H1 (cell line): ENCODE results near the gene SCNN1B. TPM values are rescaled to one million over a fixed set of nuclear protein-coding genes. Genes with fewer than 3 reads are reported as not detected.

Experiments used
- CREB1 ChIP-seq: IDR thresholded peaks from 2 replicates; pipeline ENCODE4 v1.6.1; 2012; ENCODE audit warnings: inconsistent platforms
- HDAC2 ChIP-seq, 2 experiments: fragments of 300-600 bp in 1 of 2; sonication (generic) in 1 of 2; IDR thresholded peaks; 2 replicates each; pipeline ENCODE4 v1.6.1; 2011 to 2012; ENCODE audit warnings: low read depth in 2 of 2, low read length in 2 of 2, mild to moderate bottlenecking in 2 of 2, moderate library complexity in 2 of 2, borderline replicate concordance in 1 of 2, inconsistent platforms in 1 of 2
- SIRT6 ChIP-seq: IDR thresholded peaks from one replicate; pipeline ENCODE4 v1.7.1; 2012; ENCODE audit warnings: low read length, inconsistent platforms
- TBP ChIP-seq: IDR thresholded peaks from 2 replicates; pipeline ENCODE4 v1.6.1; 2011; ENCODE audit warnings: low read depth, low read length, improper control_type of control experiment
- polyA plus RNA-seq, 7 experiments: library from polyadenylated mRNA; depleted of rRNA in 3 of 7; stranded (reverse) in 5 of 7; unstranded in 2 of 7; fragments of >200 nt in 5 of 7; fragments of 200-250 nt in 2 of 7; gene quantifications; 1 replicate in 5 of 7; 2 replicates in 1 of 7; 4 replicates in 1 of 7; pipeline versions ENCODE4 v1.2.1 to v1.2.3, GENCODE V29; 2011 to 2013; ENCODE audit warnings: missing spikeins in 2 of 7, mixed read lengths in 2 of 7
- total RNA-seq: library from RNA; stranded (reverse); fragmentation: NEBNext Ultra II Directional; extraction: Animal tissue kit (Norgen Biotek cat#: 25700); gene quantifications from 2 replicates; pipeline ENCODE4 v1.2.1, GENCODE V29; 2021
- TF ChIP-seq, protein P1 (sequence below): fragments of 300-600 bp; sonication (generic); IDR thresholded peaks from 2 replicates; pipeline ENCODE4 v1.7.1; 2012; ENCODE audit warnings: low read length, moderate library complexity, mild to moderate bottlenecking, inconsistent platforms; ENCODE audit not compliant: insufficient replicate concordance
- TF ChIP-seq, protein P2 (sequence below): IDR thresholded peaks from 2 replicates; pipeline ENCODE4 v1.6.1; 2012; ENCODE audit warnings: inconsistent platforms

SCNN1B gene
- total and polyA plus RNA-seq, 2 of the 8 experiments (the other 6 are each of a cell fraction or from before 2014, with no cell fraction given) = 0.20 to 0.95 TPM

DNA sequence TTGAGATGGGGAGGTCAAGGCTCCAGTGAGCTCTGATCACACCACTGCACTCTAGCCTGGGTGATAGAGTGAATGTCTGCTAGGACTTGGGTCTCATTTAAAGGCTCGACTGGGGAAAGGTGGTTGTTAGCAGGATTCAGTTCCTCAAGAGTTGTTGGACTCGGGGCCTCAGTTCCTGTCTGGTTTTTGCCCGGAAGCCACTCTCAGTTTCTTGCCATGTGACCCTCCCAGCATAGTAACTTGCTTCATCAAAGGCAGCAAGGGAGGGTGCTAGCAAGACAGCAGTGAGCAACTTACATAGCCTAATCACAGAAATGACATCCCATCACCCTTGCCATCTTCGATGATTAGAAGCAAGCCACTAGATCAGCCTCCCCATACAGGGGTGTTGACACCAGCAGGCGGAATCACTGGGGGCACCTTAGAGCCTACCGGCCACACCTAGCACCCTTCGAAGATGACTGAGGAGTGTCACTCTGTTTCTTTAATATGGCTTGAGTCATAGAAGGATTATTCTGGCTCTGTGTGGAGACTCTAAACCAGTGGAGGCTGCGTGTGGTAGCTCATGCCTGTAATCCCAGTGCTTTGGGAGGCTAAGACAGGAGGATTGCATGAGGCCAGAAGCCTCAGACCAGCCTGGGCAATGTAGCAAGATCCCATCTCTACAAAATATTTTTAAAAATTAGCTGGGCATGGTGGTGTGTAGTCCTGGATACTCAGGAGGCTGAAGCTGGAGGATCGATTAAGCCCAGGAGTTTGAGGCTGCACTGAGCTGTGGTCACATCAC, 13.2 kb upstream of the SCNN1B start (continued):
- TF ChIP-seq, protein P1, sequence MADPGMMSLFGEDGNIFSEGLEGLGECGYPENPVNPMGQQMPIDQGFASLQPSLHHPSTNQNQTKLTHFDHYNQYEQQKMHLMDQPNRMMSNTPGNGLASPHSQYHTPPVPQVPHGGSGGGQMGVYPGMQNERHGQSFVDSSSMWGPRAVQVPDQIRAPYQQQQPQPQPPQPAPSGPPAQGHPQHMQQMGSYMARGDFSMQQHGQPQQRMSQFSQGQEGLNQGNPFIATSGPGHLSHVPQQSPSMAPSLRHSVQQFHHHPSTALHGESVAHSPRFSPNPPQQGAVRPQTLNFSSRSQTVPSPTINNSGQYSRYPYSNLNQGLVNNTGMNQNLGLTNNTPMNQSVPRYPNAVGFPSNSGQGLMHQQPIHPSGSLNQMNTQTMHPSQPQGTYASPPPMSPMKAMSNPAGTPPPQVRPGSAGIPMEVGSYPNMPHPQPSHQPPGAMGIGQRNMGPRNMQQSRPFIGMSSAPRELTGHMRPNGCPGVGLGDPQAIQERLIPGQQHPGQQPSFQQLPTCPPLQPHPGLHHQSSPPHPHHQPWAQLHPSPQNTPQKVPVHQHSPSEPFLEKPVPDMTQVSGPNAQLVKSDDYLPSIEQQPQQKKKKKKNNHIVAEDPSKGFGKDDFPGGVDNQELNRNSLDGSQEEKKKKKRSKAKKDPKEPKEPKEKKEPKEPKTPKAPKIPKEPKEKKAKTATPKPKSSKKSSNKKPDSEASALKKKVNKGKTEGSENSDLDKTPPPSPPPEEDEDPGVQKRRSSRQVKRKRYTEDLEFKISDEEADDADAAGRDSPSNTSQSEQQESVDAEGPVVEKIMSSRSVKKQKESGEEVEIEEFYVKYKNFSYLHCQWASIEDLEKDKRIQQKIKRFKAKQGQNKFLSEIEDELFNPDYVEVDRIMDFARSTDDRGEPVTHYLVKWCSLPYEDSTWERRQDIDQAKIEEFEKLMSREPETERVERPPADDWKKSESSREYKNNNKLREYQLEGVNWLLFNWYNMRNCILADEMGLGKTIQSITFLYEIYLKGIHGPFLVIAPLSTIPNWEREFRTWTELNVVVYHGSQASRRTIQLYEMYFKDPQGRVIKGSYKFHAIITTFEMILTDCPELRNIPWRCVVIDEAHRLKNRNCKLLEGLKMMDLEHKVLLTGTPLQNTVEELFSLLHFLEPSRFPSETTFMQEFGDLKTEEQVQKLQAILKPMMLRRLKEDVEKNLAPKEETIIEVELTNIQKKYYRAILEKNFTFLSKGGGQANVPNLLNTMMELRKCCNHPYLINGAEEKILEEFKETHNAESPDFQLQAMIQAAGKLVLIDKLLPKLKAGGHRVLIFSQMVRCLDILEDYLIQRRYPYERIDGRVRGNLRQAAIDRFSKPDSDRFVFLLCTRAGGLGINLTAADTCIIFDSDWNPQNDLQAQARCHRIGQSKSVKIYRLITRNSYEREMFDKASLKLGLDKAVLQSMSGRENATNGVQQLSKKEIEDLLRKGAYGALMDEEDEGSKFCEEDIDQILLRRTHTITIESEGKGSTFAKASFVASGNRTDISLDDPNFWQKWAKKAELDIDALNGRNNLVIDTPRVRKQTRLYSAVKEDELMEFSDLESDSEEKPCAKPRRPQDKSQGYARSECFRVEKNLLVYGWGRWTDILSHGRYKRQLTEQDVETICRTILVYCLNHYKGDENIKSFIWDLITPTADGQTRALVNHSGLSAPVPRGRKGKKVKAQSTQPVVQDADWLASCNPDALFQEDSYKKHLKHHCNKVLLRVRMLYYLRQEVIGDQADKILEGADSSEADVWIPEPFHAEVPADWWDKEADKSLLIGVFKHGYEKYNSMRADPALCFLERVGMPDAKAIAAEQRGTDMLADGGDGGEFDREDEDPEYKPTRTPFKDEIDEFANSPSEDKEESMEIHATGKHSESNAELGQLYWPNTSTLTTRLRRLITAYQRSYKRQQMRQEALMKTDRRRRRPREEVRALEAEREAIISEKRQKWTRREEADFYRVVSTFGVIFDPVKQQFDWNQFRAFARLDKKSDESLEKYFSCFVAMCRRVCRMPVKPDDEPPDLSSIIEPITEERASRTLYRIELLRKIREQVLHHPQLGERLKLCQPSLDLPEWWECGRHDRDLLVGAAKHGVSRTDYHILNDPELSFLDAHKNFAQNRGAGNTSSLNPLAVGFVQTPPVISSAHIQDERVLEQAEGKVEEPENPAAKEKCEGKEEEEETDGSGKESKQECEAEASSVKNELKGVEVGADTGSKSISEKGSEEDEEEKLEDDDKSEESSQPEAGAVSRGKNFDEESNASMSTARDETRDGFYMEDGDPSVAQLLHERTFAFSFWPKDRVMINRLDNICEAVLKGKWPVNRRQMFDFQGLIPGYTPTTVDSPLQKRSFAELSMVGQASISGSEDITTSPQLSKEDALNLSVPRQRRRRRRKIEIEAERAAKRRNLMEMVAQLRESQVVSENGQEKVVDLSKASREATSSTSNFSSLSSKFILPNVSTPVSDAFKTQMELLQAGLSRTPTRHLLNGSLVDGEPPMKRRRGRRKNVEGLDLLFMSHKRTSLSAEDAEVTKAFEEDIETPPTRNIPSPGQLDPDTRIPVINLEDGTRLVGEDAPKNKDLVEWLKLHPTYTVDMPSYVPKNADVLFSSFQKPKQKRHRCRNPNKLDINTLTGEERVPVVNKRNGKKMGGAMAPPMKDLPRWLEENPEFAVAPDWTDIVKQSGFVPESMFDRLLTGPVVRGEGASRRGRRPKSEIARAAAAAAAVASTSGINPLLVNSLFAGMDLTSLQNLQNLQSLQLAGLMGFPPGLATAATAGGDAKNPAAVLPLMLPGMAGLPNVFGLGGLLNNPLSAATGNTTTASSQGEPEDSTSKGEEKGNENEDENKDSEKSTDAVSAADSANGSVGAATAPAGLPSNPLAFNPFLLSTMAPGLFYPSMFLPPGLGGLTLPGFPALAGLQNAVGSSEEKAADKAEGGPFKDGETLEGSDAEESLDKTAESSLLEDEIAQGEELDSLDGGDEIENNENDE = no peak
- TF ChIP-seq TBP (no peak), CREB1 (no peak), HDAC2 (IDR thresholded peaks at IDR 0.05; ENCODE audit: borderline replicate concordance in 1 of 2, low read depth in 2 of 2, low read length in 2 of 2) (no peak), SIRT6 (no peak)
- TF ChIP-seq, protein P2, sequence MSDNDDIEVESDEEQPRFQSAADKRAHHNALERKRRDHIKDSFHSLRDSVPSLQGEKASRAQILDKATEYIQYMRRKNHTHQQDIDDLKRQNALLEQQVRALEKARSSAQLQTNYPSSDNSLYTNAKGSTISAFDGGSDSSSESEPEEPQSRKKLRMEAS = no peak
- TF ChIP-seq, all 59 proteins: peak for 0
